Subcutaneous adipose tissue (tissue), 4 donors: ENCODE results near the gene SMARCA4. TPM values are rescaled to one million over a fixed set of nuclear protein-coding genes. Genes with fewer than 3 reads are reported as not detected.

Experiments used
- total RNA-seq, 4 donors: library from RNA; depleted of rRNA; stranded (reverse); fragments of >200 nt; gene quantifications; one replicate each; pipeline ENCODE4 v1.1.0, GENCODE V29; 2016
- TF ChIP-seq, protein P1 (sequence below): fragments of 450-650 bp; IDR thresholded peaks from one replicate; pipeline ENCODE4 v1.5.1; 2016; ENCODE audit warnings: low read depth, mild to moderate bottlenecking, control low read depth, antibody characterized with exemption, moderate library complexity

SMARCA4 gene
- total RNA-seq, 4 donors from 2014 or later, result 29.7 to 57.5 (median 39.1) TPM

DNA sequence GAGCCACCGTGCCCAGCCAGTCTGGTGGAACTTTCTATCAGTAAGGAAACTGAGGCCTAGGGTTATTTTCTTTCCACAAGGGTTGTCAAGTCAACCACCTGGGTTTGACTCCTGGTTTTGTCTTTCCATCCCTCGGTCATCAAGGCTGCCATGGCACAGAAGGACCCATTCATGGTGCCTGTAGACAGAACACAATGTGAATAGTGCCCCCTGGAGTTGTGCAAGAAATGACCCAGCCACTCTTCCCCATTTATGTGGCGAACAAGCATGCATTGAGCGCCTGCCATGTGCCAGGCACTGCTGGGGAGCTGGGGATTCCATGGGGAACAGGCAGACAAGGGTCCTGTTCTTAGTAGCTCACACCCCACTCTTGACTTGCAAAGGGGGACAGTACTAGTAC, 4.1 kb downstream of the SMARCA4 start:
- TF ChIP-seq, protein P1, sequence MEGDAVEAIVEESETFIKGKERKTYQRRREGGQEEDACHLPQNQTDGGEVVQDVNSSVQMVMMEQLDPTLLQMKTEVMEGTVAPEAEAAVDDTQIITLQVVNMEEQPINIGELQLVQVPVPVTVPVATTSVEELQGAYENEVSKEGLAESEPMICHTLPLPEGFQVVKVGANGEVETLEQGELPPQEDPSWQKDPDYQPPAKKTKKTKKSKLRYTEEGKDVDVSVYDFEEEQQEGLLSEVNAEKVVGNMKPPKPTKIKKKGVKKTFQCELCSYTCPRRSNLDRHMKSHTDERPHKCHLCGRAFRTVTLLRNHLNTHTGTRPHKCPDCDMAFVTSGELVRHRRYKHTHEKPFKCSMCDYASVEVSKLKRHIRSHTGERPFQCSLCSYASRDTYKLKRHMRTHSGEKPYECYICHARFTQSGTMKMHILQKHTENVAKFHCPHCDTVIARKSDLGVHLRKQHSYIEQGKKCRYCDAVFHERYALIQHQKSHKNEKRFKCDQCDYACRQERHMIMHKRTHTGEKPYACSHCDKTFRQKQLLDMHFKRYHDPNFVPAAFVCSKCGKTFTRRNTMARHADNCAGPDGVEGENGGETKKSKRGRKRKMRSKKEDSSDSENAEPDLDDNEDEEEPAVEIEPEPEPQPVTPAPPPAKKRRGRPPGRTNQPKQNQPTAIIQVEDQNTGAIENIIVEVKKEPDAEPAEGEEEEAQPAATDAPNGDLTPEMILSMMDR, result no peak

DNA sequence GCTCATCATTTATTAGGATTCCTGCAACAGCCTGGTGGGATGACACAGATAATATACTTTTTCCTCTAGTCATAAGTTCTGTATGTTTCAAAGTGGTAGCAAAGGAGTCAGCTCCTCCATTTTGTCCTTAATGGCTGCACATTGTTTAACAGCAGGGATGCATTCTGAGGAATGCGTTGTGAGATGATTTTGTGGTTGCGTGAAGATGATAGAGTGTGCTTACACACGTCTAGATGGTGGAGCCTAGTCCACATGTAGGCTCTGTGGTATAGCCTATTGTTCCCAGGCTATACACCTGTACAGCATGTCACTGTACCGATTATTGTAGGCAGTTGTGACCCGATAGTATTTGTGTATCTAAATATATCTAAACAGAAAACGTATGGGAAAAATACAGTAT, 4.6 kb downstream of the SMARCA4 start:
- TF ChIP-seq, protein P1, result no peak

DNA sequence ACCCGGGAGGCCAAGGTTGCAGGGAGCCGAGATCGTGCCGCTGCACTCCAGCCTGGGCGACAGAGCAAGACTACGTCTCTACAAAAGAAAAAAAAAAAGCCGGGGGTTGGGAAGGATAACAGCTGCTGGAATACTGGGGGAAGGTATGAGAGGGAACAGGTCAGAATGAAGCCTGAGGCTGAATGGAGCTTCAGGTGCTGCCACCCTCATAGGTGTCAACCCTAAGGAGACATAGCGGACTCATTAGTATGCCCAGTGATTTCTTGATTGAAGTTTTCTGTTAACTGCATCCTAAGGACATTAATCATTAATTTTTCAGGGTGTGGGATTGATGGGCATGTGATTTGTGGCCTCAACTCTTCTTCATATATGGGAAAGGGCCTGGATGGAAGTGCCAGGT, 6.0 kb downstream of the SMARCA4 start:
- TF ChIP-seq, protein P1, result no peak

DNA sequence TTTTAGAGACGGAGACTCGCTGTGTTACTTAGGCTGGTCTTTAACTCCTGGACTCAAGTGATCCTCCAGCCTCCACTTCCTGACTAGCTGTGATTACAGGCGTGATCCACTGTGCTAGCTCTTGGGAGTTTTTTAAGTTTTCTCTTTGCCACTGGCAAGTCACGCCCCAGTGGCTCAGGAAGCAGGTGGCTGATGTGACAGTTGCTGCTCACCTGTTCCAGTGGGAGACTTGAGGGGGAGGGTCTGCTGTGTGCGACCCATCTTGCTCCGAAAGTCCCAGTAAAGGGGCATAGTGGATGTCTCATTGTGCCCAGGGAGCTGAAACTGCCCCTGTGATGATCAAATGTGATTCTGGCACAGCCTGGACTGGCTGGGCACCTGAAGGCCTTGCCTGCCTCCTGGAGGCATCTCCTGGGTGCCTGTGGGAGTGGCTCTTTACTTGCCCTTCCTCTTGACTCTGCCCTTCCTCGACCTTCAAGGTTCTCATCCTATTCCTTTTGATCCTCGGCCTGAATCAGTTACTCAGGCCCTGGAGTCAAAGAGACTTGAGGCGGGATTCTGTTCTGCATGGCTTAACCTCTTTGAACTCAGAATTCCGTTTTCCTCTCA, 7.8 kb downstream of the SMARCA4 start:
- TF ChIP-seq, protein P1, result no peak

DNA sequence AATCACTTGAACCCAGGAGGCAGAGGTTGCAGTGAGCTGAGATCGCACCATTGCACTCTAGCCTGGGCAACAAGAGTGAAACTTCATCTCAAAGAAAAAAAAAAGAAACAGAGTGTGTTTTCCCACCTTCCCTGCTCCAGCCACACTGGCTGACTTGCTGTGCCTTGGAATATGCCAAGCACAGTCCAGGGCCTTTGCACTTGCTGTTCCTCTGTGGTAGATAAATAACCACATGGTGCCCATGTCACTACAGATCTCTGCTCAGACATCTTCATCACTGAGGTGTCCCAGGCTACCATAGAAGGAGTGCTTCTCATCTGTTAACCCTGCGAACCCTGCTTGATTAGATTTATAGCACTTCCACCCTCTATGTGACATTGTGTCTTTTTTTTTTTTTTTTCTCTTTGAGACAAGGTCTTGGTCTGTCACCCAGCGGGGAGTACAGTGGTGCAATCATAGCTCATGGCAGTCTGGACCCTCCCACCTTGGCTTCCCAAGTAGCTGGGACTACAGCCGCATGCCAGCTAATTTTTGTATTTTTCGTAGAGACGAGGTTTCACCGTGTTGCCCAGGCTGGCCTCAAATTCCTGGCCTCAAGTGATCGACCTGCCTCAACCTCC, 10.4 kb downstream of the SMARCA4 start:
- TF ChIP-seq, protein P1, result no peak

DNA sequence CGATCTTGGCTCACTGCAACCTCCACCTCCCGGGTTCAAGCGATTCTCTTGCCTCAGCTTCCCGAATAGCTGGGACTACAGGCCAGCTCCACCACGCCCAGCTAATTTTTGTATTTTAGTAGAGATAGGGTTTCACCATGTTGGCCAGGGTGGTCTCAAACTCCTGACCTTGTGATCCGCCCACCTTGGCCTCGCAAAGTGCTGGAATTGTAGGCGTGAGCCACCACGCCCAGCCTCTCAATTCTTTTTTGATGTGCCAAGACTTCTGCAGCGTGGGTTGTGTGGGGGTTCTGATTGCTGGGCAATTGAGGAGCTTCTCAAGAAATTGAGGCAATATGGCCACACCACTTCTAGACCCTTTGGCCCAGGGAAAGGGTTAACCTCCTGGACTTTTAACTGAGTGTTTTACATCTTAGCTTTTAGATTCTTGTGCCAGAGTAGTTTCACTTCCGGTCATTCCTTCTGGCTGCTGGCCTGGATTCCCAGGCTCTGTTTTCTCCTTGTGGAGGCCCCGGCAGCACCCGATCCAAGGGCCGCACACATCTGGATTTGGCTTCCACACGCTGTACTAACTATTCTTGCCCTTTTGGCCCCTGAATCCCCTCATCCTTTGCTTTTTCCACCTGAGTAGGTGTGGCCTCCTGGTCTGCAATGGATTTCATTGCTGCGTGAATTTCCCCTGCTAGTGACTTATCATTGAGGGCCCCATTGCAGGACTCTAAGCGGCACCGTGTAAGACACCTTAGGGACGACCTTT, 14.7 kb downstream of the SMARCA4 start:
- TF ChIP-seq, protein P1, result no peak

DNA sequence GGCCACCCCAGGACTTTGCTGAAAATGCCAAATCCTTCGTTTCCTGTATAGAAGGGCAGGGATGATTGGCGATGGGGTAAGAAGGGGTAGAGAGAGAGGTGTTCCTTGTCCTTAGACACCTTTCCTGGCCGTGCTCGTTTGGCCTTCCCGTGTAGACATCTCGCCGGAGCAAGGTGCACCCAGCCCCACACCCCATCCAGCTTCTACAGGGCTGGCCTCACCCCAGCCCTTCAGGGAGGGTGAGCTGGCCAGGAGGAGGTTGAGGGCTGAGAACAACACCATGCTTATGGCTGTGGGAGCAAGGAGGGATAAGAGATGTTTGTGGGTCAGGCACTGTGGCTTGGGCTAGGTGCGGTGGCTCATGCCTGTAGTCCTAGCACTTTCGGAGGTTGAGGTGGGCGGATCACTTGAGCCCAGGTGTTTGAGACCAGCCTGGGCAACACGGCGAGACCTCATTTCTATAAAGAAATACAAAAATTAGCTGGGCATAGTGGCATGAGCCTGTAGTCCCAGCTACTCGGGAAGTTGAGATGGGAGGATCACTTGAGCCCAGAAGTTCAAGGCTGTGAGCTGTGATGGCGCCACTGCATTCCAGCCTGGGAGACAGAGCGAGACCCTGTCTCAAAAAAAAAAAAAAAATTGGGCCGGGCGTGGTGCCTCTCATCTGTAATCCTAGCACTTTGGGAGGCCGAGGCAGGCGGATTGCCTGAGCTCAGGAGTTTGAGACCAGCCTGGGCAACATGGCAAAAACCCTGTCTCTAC, 15.5 kb downstream of the SMARCA4 start:
- TF ChIP-seq, protein P1, result no peak
